ENCODE results near the gene CALCOCO1.

DNA sequence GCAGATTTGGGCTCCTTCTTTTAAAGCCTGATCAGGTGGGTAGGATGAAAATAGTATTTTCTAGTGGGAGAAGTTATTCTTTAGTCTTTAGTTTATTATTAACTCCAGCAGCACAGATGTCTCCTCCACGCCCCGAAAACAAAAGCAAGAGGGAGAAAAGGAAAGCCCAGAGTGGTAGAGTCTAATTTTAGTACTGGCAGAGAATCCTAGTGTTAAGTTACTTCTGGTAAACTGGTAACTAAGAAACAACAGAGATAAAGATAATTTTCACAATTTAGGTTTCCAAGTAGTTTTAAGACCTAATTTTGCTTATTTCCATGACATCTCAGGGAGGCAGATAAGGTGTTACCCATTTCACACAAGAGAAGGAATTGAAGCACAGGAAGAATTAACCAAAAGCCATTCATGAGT is 67.7 kb downstream of the CALCOCO1 start:
- TF ChIP-seq, protein P1, sequence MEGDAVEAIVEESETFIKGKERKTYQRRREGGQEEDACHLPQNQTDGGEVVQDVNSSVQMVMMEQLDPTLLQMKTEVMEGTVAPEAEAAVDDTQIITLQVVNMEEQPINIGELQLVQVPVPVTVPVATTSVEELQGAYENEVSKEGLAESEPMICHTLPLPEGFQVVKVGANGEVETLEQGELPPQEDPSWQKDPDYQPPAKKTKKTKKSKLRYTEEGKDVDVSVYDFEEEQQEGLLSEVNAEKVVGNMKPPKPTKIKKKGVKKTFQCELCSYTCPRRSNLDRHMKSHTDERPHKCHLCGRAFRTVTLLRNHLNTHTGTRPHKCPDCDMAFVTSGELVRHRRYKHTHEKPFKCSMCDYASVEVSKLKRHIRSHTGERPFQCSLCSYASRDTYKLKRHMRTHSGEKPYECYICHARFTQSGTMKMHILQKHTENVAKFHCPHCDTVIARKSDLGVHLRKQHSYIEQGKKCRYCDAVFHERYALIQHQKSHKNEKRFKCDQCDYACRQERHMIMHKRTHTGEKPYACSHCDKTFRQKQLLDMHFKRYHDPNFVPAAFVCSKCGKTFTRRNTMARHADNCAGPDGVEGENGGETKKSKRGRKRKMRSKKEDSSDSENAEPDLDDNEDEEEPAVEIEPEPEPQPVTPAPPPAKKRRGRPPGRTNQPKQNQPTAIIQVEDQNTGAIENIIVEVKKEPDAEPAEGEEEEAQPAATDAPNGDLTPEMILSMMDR (conservative IDR thresholded peaks at IDR 0.05; ENCODE audit: low read length), result no peak
- TF ChIP-seq EZH2phosphoT487 (IDR thresholded peaks at IDR 0.05; ENCODE audit: borderline replicate concordance), result no peak
